ENCODE measurements around the gene CNDP2. TPM values are rescaled to one million over a fixed set of nuclear protein-coding genes. Genes with fewer than 3 reads are reported as not detected.
"Not testable (repeated sequence)": the region's sequence is repeated elsewhere in the genome, so short reads cannot be mapped to it uniquely, and the experiment has no call there.

The CNDP2 gene
- total RNA-seq, 6 experiments from 2014 or later, result 178 to 367 (median 230) TPM

DNA sequence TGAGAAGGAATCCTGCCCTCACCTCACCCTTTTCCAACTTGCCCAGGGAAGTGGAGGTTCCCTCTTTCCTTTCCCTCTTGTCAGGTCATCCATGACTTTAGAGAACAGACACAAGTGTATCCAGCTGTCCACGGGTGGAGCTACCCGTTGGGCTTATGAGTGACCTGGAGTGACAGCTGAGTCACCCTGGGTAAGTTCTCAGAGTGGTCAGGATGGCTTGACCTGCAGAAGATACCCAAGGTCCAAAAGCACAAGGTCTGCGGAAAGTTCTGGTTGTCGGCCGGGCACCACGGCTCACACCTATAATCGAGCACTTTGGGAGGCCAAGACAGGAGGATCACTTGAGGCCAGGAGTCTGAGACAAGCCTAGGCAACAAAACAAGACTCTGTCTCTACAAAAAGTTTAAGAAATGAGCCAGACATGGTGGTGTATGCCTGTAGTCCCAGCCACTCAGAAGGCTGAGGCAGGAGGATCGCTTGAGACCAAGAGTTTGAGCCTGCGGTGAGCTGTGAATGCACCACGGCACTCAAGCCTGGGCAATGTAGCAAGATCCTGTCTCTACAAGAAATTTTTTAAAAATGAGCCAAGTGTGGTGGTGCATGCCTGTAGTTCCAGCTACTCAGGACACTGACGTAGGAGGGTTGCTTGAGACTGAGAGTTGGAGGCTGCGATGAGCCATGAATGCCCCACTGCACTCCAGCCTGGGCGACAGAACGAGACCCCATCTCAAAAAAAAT lies 24.1 kb downstream of the CNDP2 start:
- Histone ChIP-seq H3K9me3 (no peaks in the 10 kb centered on the region), H3K4me3 (no peak overlapping the region), H3K27me3 (no peaks in the 10 kb centered on the region), H3K4me1 (peaks cover 0 to 24% (median 11%) of the 10 kb centered on the region in 4 donors), H3K36me3 (peaks cover 0 to 38% (median 13%) of the 10 kb centered on the region in 4 donors), H3K27ac (no peak overlapping the region)
- WGBS (ENCODE audit: insufficient coverage, low coverage, low lambda C conversion rate, missing lambda C conversion rate), result 87% methylated on average over 10 of the region's 14 CpGs
- no peak for TF ChIP-seq POLR2A (IDR thresholded peaks at IDR 0.05)
- TF ChIP-seq, protein P1, sequence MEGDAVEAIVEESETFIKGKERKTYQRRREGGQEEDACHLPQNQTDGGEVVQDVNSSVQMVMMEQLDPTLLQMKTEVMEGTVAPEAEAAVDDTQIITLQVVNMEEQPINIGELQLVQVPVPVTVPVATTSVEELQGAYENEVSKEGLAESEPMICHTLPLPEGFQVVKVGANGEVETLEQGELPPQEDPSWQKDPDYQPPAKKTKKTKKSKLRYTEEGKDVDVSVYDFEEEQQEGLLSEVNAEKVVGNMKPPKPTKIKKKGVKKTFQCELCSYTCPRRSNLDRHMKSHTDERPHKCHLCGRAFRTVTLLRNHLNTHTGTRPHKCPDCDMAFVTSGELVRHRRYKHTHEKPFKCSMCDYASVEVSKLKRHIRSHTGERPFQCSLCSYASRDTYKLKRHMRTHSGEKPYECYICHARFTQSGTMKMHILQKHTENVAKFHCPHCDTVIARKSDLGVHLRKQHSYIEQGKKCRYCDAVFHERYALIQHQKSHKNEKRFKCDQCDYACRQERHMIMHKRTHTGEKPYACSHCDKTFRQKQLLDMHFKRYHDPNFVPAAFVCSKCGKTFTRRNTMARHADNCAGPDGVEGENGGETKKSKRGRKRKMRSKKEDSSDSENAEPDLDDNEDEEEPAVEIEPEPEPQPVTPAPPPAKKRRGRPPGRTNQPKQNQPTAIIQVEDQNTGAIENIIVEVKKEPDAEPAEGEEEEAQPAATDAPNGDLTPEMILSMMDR (IDR thresholded peaks at IDR 0.05), result no peak
- DNase-seq (no peak), ATAC-seq (no peak)
- intact Hi-C loops (cut with DNase I), result no loop called here

DNA sequence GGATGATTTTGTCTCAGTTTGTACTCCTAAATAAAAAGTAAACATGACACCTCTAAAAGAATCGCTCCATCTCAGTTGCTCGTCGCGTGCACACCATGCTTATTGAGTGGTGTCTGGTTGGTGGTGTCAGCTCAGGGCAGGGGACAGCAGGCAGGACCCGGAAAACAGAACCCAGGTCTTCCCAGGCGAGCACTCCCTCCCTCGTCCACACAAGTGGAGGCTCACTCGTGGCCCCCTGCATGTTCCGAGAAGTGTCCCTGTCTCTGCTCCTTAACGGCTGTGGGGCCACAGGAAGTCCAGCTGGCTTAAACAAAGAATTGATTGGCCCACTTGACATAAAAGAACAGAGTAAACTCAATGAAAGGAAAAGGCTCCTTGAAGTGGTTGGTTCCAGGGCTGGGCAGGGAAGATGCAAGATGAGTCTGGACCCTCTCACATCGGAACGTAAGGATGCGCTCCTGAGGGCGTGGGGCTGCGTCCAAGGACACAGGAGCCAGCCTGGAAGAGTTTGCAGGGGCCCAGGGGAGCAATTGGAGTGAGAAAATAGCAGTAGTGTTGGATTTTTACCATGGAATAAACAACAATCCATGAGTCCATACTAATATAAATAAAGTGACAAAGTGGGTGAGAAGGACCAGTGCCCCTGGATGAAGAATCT lies 25.0 kb downstream of the CNDP2 start:
- H3K27me3 ChIP-seq, result no peaks in the 10 kb centered on the region
- intact Hi-C loops (cut with DNase I), result no loop called here
- TF ChIP-seq POLR2A (IDR thresholded peaks at IDR 0.05), result no peak
- TF ChIP-seq, protein P1 (IDR thresholded peaks at IDR 0.05), result no peak
- WGBS (ENCODE audit: insufficient coverage, low coverage, low lambda C conversion rate, missing lambda C conversion rate), result 93% methylated on average over 14 of the region's 15 CpGs
- ATAC-seq, result no peak
- peaks cover 0 to 15% (median 7%) of the 10 kb centered on the region in 4 donors for H3K4me1 ChIP-seq
- no peak for DNase-seq
- no peak overlapping the region for H3K27ac ChIP-seq
- no peak overlapping the region for H3K4me3 ChIP-seq
- peaks cover 0 to 30% (median 13%) of the 10 kb centered on the region in 4 donors for H3K36me3 ChIP-seq
- no peaks in the 10 kb centered on the region for H3K9me3 ChIP-seq

DNA sequence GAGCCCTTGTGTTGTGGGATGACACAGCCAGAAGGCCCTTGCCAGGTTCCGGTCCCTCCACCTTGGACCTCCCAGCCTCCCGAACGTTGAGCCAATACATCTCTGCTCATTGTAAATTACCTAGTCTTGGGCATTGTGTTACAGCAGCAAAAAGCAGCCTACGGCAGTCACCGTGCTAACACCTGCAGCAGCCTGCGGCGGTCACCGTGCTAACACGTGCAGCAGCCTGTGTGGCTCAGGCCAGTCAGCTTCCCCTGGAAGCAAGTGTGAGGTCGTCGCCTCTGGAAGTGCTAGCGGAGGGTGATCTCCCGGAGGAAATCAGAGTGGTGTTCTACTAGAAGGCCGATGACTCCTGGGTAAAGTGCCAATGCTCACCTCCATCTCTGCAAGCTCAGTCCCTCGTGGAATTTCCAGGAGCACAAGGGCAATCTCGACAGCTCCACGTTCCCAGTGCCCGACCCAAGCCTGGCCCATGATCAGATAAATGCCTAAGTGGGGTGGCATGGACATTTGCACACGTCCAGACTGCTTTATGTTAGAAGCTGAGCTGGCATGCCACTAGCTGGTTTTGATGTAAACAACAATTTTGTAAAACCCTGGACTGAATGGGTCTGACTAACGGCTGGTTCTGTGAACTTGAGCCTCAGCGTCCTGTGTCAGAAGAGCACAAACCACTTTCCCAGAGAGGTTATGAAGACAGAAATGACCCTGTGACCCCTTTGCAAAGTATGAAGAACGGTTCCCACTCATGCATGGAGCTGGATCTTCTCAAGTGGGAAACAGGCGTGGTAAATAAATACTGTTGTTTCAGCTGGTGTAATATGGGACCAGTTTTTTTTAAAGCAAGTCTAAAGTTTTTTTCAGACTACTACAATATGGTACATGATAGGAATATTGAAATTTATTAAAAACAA lies 26.7 kb downstream of the CNDP2 start:
- intact Hi-C loops (cut with DNase I), result no loop called here
- Histone ChIP-seq H3K36me3 (peaks cover 0 to 28% (median 13%) of the 10 kb centered on the region in 4 donors), H3K27ac (no peak overlapping the region), H3K9me3 (no peaks in the 10 kb centered on the region), H3K27me3 (no peaks in the 10 kb centered on the region), H3K4me1 (no peaks in the 10 kb centered on the region), H3K4me3 (no peak overlapping the region)
- 90% methylated on average over 8 of the region's 23 CpGs for WGBS (ENCODE audit: insufficient coverage, low coverage, low lambda C conversion rate, missing lambda C conversion rate)
- ATAC-seq (peak in 1 of 4 donors; percentile 8), DNase-seq (peak in 1 of 3 donors; percentile 42)
- TF ChIP-seq POLR2A (IDR thresholded peaks at IDR 0.05), result no peak
- TF ChIP-seq, protein P1 (IDR thresholded peaks at IDR 0.05), result no peak

DNA sequence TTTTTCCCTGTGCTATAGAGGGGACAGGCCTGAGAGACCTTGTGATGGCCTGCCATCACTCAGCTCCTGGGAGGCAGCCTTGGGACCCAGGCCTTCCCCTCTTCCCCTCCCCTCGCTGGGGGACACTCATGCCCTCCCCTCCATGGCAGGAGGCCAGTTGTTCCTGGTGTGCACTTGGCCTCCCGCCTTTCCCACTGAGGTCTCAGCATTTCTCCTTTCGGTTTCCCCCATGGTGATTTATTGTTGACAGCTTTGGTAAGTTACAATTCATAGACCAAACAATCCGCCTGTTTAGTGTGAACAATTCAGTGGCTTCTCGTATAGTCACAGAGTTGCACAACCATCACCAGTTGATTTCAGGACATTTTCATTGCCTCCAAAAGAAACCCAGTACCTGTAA lies 27.9 kb downstream of the CNDP2 start:
- WGBS (ENCODE audit: insufficient coverage, low coverage, low lambda C conversion rate, missing lambda C conversion rate), result 39% methylated on average over 4 of the region's 5 CpGs
- intact Hi-C loops (cut with DNase I), result no loop called here
- ATAC-seq, result peak; percentile 18 to 44 (median 26)
- no peak overlapping the region for H3K4me3 ChIP-seq
- peaks cover 0 to 18% (median 7%) of the 10 kb centered on the region in 4 donors for H3K36me3 ChIP-seq
- no peak overlapping the region for H3K27ac ChIP-seq
- TF ChIP-seq, protein P1 (IDR thresholded peaks at IDR 0.05), result no peak
- TF ChIP-seq POLR2A (IDR thresholded peaks at IDR 0.05), result no peak
- peak in 1 of 3 donors; percentile 55 for DNase-seq
- no peaks in the 10 kb centered on the region for H3K4me1 ChIP-seq
- no peaks in the 10 kb centered on the region for H3K27me3 ChIP-seq
- H3K9me3 ChIP-seq, result no peaks in the 10 kb centered on the region

DNA sequence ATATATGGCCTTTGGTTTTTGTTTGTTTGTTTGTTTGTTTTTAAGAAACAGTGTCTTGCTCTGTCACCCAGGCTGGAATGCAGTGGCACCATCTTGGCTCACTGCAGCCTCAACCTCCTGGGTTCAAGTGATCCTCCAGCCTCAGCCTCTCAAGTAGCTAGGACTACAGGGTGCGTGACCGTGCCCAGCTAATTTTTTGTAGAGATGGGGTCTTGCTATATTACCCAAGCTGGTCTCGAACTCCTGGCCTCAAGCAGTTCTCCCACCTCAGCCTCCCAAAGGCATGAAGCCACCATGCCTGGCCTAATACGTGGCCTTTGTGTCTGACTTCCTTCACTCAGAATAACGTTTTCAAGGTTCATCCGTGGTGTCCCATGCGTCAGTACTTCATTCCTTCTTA lies 28.8 kb downstream of the CNDP2 start:
- WGBS (ENCODE audit: insufficient coverage, low coverage, low lambda C conversion rate, missing lambda C conversion rate), result 95% methylated on average over 7 of the region's 7 CpGs
- intact Hi-C loops (cut with DNase I); H3K27ac ChIP-seq; H3K9me3 ChIP-seq; H3K4me3 ChIP-seq; ATAC-seq; H3K4me1 ChIP-seq; H3K36me3 ChIP-seq; H3K27me3 ChIP-seq: not testable (repeated sequence)
- DNase-seq, result peak in 1 of 3 donors; percentile 15
